ENCODE data around the gene CEBPE.

DNA sequence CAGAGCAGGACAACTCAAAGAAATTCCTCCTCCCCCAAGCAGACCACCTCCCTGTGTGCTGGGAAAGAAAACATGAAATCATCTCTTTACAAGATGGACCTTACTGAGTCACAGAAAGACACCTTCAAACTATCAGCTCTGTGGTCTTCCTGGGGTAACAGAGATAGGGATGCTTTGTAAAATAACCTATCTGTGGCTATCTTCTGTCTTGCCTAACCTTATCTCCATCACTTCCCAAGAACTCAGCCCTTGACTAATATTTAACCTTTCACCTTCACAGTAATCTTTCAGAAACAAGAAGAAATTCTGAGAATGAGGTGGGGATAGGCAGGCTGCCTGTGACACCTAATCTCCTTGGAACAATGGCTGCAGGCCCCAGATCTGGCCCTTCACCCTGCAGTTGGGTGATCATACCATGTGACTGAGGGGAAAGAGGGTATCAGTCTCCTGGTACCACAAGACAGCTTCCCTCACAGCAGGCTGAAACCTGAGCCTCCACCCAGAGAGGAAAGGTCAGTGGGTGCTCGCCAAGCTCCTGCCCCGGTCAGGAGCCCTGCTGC, 27.4 kb upstream of the CEBPE start:
- no peak for TF ChIP-seq POLR2A (IDR thresholded peaks at IDR 0.05)
- TF ChIP-seq, protein P1, sequence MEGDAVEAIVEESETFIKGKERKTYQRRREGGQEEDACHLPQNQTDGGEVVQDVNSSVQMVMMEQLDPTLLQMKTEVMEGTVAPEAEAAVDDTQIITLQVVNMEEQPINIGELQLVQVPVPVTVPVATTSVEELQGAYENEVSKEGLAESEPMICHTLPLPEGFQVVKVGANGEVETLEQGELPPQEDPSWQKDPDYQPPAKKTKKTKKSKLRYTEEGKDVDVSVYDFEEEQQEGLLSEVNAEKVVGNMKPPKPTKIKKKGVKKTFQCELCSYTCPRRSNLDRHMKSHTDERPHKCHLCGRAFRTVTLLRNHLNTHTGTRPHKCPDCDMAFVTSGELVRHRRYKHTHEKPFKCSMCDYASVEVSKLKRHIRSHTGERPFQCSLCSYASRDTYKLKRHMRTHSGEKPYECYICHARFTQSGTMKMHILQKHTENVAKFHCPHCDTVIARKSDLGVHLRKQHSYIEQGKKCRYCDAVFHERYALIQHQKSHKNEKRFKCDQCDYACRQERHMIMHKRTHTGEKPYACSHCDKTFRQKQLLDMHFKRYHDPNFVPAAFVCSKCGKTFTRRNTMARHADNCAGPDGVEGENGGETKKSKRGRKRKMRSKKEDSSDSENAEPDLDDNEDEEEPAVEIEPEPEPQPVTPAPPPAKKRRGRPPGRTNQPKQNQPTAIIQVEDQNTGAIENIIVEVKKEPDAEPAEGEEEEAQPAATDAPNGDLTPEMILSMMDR (IDR thresholded peaks at IDR 0.05), result no peak
